Loucy (cell line): ENCODE results near the gene SKIC8.

Source experiments
- H2AFZ ChIP-seq: fragments of 200-600 bp; sonication (generic); 2 replicates; pipeline ENCODE4 v1.6.0; 2016; ENCODE audit warnings: antibody characterized with exemption, mild to moderate bottlenecking, low read length, moderate library complexity
- H3F3A ChIP-seq: fragments of 200-600 bp; 2 replicates; pipeline ENCODE4 v1.6.0; 2016; ENCODE audit warnings: antibody characterized with exemption, low read depth, mild to moderate bottlenecking
- H3K27me3 ChIP-seq: fragments of 200-600 bp; sonication (generic); 2 replicates; pipeline ENCODE4 v1.6.1; 2014; ENCODE audit warnings: low read length, mild to moderate bottlenecking; ENCODE audit not compliant: insufficient read depth, poor library complexity, severe bottlenecking
- H3K36me3 ChIP-seq: fragments of 200-600 bp; sonication (generic); 2 replicates; pipeline ENCODE4 v1.6.1; 2016; ENCODE audit warnings: low read length; ENCODE audit not compliant: insufficient read depth
- H3K4me1 ChIP-seq: fragments of 200-600 bp; sonication (generic); 2 replicates; pipeline ENCODE4 v1.5.1; 2014; ENCODE audit warnings: low read length, mild to moderate bottlenecking; ENCODE audit not compliant: insufficient read depth, poor library complexity, severe bottlenecking
- H3K4me2 ChIP-seq: fragments of 200-600 bp; sonication (generic); 2 replicates; pipeline ENCODE4 v1.6.0; 2014; ENCODE audit warnings: antibody characterized with exemption, low read length, low read depth, mild to moderate bottlenecking; ENCODE audit not compliant: poor library complexity, severe bottlenecking
- H3K4me3 ChIP-seq: fragments of 200-600 bp; sonication (generic); 2 replicates; pipeline ENCODE4 v1.5.1; 2014; ENCODE audit warnings: low read length, mild to moderate bottlenecking, mixed read lengths; ENCODE audit not compliant: poor library complexity, severe bottlenecking
- H3K79me2 ChIP-seq: fragments of 200-600 bp; sonication (generic); 2 replicates; pipeline ENCODE4 v1.6.1; 2014; ENCODE audit warnings: low read length; ENCODE audit not compliant: insufficient read depth
- H3K9ac ChIP-seq: fragments of 200-600 bp; sonication (generic); 2 replicates; pipeline ENCODE4 v1.6.0; 2014; ENCODE audit warnings: mild to moderate bottlenecking, low read depth, low read length, moderate library complexity; ENCODE audit not compliant: poor library complexity, severe bottlenecking
- H3K9me2 ChIP-seq: fragments of 200-600 bp; sonication (generic); replicated peaks from 2 replicates; pipeline ENCODE4 v1.6.1; 2016; ENCODE audit warnings: low read depth, low read length, mixed read lengths
- H3K9me3 ChIP-seq: fragments of 200-600 bp; sonication (generic); 2 replicates; pipeline ENCODE4 v1.6.1; 2014; ENCODE audit warnings: mild to moderate bottlenecking, antibody characterized with exemption, low read length, low read depth; ENCODE audit not compliant: insufficient read depth
- H4K20me1 ChIP-seq: fragments of 200-600 bp; sonication (generic); 2 replicates; pipeline ENCODE4 v1.6.0; 2014; ENCODE audit warnings: antibody characterized with exemption, low read length, mild to moderate bottlenecking; ENCODE audit not compliant: insufficient read depth, poor library complexity, severe bottlenecking
- EZH2phosphoT487 ChIP-seq: fragments of 200-600 bp; IDR thresholded peaks from 2 replicates; pipeline ENCODE4 v1.6.1; 2018; ENCODE audit warnings: antibody characterized with exemption, mild to moderate bottlenecking, moderate library complexity, borderline replicate concordance
- TF ChIP-seq, protein P1 (sequence below): fragments of 200-600 bp; sonication (generic); conservative IDR thresholded peaks from 2 replicates; pipeline ENCODE4 v1.5.1; 2014; ENCODE audit warnings: mild to moderate bottlenecking, antibody characterized with exemption, low read length

Gene SKIC8

DNA sequence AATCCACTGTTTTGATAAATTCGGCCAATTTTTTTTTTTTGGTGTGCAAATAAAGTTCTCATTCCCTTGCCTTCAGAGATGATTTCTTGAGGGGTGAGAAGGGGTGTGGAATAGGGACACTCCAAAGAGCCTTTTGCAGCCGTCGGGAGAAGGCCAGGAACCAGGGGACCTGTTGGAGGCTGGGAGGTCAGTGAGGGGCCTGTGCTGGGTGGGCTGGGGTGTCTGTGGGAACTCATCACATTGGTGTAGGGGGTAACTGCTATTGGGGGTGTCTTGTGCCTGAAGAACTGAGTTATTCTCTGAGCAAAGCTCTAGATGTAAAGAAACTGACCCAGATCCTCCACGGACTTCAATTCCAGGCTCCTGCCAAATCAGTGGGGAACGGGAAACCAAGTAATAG is 13.5 kb upstream of the SKIC8 start:
- Histone ChIP-seq H3K27me3 (no peaks in the 10 kb centered on the region), H3K9me2 (no peaks in the 10 kb centered on the region), H3F3A (no peaks in the 10 kb centered on the region), H3K36me3 (no peaks in the 10 kb centered on the region), H4K20me1 (no peaks in the 10 kb centered on the region), H3K4me2 (no peak overlapping the region), H3K9me3 (no peaks in the 10 kb centered on the region), H3K4me1 (peaks cover 5% of the 10 kb centered on the region), H3K4me3 (no peak overlapping the region), H3K9ac (no peak overlapping the region), H2AFZ (no peak overlapping the region), H3K79me2 (no peaks in the 10 kb centered on the region)
- TF ChIP-seq, protein P1, sequence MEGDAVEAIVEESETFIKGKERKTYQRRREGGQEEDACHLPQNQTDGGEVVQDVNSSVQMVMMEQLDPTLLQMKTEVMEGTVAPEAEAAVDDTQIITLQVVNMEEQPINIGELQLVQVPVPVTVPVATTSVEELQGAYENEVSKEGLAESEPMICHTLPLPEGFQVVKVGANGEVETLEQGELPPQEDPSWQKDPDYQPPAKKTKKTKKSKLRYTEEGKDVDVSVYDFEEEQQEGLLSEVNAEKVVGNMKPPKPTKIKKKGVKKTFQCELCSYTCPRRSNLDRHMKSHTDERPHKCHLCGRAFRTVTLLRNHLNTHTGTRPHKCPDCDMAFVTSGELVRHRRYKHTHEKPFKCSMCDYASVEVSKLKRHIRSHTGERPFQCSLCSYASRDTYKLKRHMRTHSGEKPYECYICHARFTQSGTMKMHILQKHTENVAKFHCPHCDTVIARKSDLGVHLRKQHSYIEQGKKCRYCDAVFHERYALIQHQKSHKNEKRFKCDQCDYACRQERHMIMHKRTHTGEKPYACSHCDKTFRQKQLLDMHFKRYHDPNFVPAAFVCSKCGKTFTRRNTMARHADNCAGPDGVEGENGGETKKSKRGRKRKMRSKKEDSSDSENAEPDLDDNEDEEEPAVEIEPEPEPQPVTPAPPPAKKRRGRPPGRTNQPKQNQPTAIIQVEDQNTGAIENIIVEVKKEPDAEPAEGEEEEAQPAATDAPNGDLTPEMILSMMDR: no peak
- no peak for TF ChIP-seq EZH2phosphoT487

DNA sequence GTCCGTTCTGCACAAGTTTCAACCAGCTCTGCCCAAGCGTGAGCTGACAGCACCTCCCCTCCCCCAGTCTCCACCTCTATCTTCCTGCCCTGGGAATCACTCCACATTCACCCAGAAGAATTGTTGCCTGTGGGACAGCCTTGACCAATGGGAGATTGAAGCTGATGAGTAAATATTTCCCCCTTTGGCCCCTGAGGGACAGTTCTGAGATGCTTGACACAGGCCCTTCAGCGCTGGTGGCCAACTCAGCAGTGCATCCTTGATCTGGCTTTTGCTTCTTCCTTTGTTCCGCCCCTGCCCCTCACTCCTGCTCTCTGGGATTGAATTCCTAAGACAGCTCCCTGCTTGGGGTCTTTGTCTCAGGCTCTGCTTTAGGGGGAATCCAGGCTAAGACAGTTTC is 13.1 kb upstream of the SKIC8 start:
- Histone ChIP-seq H3F3A (no peaks in the 10 kb centered on the region), H3K36me3 (no peaks in the 10 kb centered on the region), H3K4me2 (no peak overlapping the region), H4K20me1 (no peaks in the 10 kb centered on the region), H3K9me3 (no peaks in the 10 kb centered on the region), H3K4me1 (peaks cover 5% of the 10 kb centered on the region), H3K27me3 (no peaks in the 10 kb centered on the region), H3K79me2 (no peaks in the 10 kb centered on the region), H3K4me3 (no peak overlapping the region), H2AFZ (no peak overlapping the region), H3K9ac (no peak overlapping the region), H3K9me2 (no peaks in the 10 kb centered on the region)
- TF ChIP-seq, protein P1: no peak
- TF ChIP-seq EZH2phosphoT487: no peak

DNA sequence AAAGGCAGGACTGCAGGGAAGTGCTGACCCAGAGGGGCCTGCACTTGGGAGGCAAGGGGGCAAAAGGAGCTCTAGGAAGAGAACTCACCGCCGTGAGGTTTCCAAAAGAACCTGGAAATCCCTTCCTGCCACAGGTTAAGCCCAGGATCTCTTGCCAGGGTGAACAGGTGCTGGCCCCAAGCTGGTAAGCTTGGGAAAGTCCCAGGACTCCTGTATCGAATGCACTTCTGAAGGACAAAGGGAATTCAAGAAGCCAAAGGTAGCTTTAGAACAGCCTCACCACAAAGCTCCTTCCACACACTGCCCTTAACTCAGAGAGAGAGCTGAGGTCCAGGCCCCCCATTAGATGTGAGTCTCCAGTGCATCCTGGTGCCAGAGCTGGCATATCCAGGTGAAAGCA is 11.9 kb upstream of the SKIC8 start:
- Histone ChIP-seq H3K36me3 (no peaks in the 10 kb centered on the region), H3K4me3 (no peak overlapping the region), H3K4me1 (peaks cover 5% of the 10 kb centered on the region), H3K9me2 (no peaks in the 10 kb centered on the region), H3F3A (no peaks in the 10 kb centered on the region), H3K4me2 (no peak overlapping the region), H2AFZ (no peak overlapping the region), H3K9me3 (no peaks in the 10 kb centered on the region), H3K9ac (no peak overlapping the region), H4K20me1 (no peaks in the 10 kb centered on the region), H3K79me2 (no peaks in the 10 kb centered on the region), H3K27me3 (no peaks in the 10 kb centered on the region)
- no peak for TF ChIP-seq EZH2phosphoT487
- TF ChIP-seq, protein P1: no peak
